Astrocyte (in vitro differentiated cells and primary cell): ENCODE results near the gene SOX30.

Source experiments
- EZH2 ChIP-seq: IDR thresholded peaks from 2 replicates; pipeline ENCODE4 v1.6.1; 2012; ENCODE audit warnings: mild to moderate bottlenecking, low read length, inconsistent platforms; ENCODE audit not compliant: insufficient read depth
- TF ChIP-seq, protein P1 (sequence below): IDR thresholded peaks from 2 replicates; pipeline ENCODE4 v1.5.1; 2011; ENCODE audit warnings: low read depth, mild to moderate bottlenecking, inconsistent platforms, low read length, moderate library complexity; ENCODE audit not compliant: insufficient read depth

GRCh38 chr5:157611571-157612476, 40.4 kb downstream of the SOX30 start:
- TF ChIP-seq, protein P1, sequence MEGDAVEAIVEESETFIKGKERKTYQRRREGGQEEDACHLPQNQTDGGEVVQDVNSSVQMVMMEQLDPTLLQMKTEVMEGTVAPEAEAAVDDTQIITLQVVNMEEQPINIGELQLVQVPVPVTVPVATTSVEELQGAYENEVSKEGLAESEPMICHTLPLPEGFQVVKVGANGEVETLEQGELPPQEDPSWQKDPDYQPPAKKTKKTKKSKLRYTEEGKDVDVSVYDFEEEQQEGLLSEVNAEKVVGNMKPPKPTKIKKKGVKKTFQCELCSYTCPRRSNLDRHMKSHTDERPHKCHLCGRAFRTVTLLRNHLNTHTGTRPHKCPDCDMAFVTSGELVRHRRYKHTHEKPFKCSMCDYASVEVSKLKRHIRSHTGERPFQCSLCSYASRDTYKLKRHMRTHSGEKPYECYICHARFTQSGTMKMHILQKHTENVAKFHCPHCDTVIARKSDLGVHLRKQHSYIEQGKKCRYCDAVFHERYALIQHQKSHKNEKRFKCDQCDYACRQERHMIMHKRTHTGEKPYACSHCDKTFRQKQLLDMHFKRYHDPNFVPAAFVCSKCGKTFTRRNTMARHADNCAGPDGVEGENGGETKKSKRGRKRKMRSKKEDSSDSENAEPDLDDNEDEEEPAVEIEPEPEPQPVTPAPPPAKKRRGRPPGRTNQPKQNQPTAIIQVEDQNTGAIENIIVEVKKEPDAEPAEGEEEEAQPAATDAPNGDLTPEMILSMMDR = no peak
- TF ChIP-seq EZH2 = no peak
